GM23338 (cell line): ENCODE data around the gene CST1. TPM values are rescaled to one million over a fixed set of nuclear protein-coding genes. Genes with fewer than 3 reads are reported as not detected.

ENCODE experiments used
- ATAC-seq: fragments of 200-7000 bp; cut with Tn5 transposase; 3 replicates; pipeline ENCODE4 v1.9.1; 2020
- DNase-seq: peaks from one replicate; pipeline ENCODE4 v3.0.0-alpha.2; 2015; ENCODE audit warnings: low spot score
- H2AFZ ChIP-seq: fragments of 200-600 bp; sonication (generic); 2 replicates; pipeline ENCODE4 v1.8.0; 2016; ENCODE audit warnings: antibody characterized with exemption, mild to moderate bottlenecking, moderate library complexity
- H3F3A ChIP-seq: fragments of 200-600 bp; sonication (generic); replicated peaks from 2 replicates; pipeline ENCODE4 v1.8.0; 2017; ENCODE audit warnings: antibody characterized with exemption, mixed run types, low read depth
- H3K27ac ChIP-seq: fragments of 200-600 bp; sonication (generic); 2 replicates; pipeline ENCODE4 v1.6.1; 2016; ENCODE audit warnings: low read depth
- H3K27me3 ChIP-seq: fragments of 200-600 bp; sonication (generic); 2 replicates; pipeline ENCODE4 v1.8.0; 2016; ENCODE audit warnings: mild to moderate bottlenecking, mixed run types, moderate library complexity; ENCODE audit not compliant: insufficient read depth
- H3K36me3 ChIP-seq: fragments of 200-600 bp; sonication (generic); 2 replicates; pipeline ENCODE4 v1.8.0; 2016; ENCODE audit warnings: mild to moderate bottlenecking; ENCODE audit not compliant: insufficient read depth
- H3K4me1 ChIP-seq: fragments of 200-600 bp; sonication (generic); 2 replicates; pipeline ENCODE4 v1.8.0; 2016; ENCODE audit warnings: mild to moderate bottlenecking, moderate library complexity; ENCODE audit not compliant: insufficient read depth
- H3K4me2 ChIP-seq: fragments of 200-600 bp; sonication (generic); 2 replicates; pipeline ENCODE4 v1.7.1; 2017; ENCODE audit warnings: mixed run types
- H3K4me3 ChIP-seq: fragments of 200-600 bp; sonication (generic); 2 replicates; pipeline ENCODE4 v1.6.1; 2016; ENCODE audit warnings: mixed run types
- H3K79me2 ChIP-seq: fragments of 200-600 bp; sonication (generic); replicated peaks from 2 replicates; pipeline ENCODE4 v1.8.0; 2017; ENCODE audit warnings: mild to moderate bottlenecking; ENCODE audit not compliant: insufficient read depth
- H3K9me2 ChIP-seq: fragments of 200-600 bp; sonication (generic); 2 replicates; pipeline ENCODE4 v1.8.0; 2017; ENCODE audit not compliant: insufficient read depth
- H4K20me1 ChIP-seq: fragments of 200-600 bp; sonication (generic); replicated peaks from 2 replicates; pipeline ENCODE4 v1.8.0; 2017; ENCODE audit warnings: mild to moderate bottlenecking; ENCODE audit not compliant: insufficient read depth
- H3K27ac Mint-ChIP-seq: 2 replicates; pipeline ENCODE4 v1.8.0; 2020; ENCODE audit warnings: inconsistent platforms, mild to moderate bottlenecking, moderate library complexity, mixed read lengths
- H3K27me3 Mint-ChIP-seq: 3 replicates; pipeline ENCODE4 v1.8.0; 2022; ENCODE audit warnings: low read depth, mild to moderate bottlenecking, moderate library complexity, mixed read lengths, inconsistent platforms; ENCODE audit not compliant: insufficient read depth, poor library complexity
- H3K36me3 Mint-ChIP-seq: 3 replicates; pipeline ENCODE4 v1.8.0; 2021; ENCODE audit warnings: low read depth, mild to moderate bottlenecking, inconsistent platforms, moderate library complexity, mixed read lengths
- H3K4me1 Mint-ChIP-seq: 3 replicates; pipeline ENCODE4 v1.8.0; 2020; ENCODE audit warnings: mild to moderate bottlenecking, inconsistent platforms, mixed read lengths
- H3K4me3 Mint-ChIP-seq: 3 replicates; pipeline ENCODE4 v1.8.0; 2021; ENCODE audit warnings: moderate library complexity, mild to moderate bottlenecking, inconsistent platforms, mixed read lengths
- H3K9me3 Mint-ChIP-seq: 3 replicates; pipeline ENCODE4 v1.8.0; 2020; ENCODE audit warnings: moderate library complexity, mild to moderate bottlenecking, inconsistent platforms, mixed read lengths
- CREB1 ChIP-seq: fragments of 250-450 bp; sonication (Bioruptor Pico); IDR thresholded peaks from 2 replicates; pipeline ENCODE4 v1.5.0; 2020; ENCODE audit warnings: low read depth, mild to moderate bottlenecking, moderate library complexity
- EZH2 ChIP-seq: fragments of 200-600 bp; sonication (generic); IDR thresholded peaks from one replicate; pipeline ENCODE4 v1.8.0; 2017; ENCODE audit warnings: antibody characterized with exemption, mild to moderate bottlenecking, low read depth; ENCODE audit not compliant: unreplicated experiment
- EZH2phosphoT487 ChIP-seq: fragments of 200-600 bp; sonication (generic); IDR thresholded peaks from one replicate; pipeline ENCODE4 v1.8.1; 2018; ENCODE audit warnings: antibody characterized with exemption; ENCODE audit not compliant: unreplicated experiment
- JUNB ChIP-seq: IDR thresholded peaks from one replicate; pipeline ENCODE4 v1.6.1; 2016; ENCODE audit warnings: antibody characterized with exemption; ENCODE audit not compliant: unreplicated experiment
- ZNF114 ChIP-seq: fragments of 250-450 bp; sonication (Bioruptor Pico); IDR thresholded peaks from 2 replicates; pipeline ENCODE4 v1.5.0; 2020; ENCODE audit warnings: mild to moderate bottlenecking, moderate library complexity
- polyA plus RNA-seq: library from polyadenylated mRNA; unstranded; fragments of >200 nt; fragmentation: Nextera tagmentation; extraction: Ambion mirVana; gene quantifications from 2 replicates; pipeline ENCODE4 v1.2.1, GENCODE V29; 2016
- total RNA-seq: library from RNA; depleted of rRNA; stranded (reverse); fragments of >200 nt; shearing (Covaris generic); gene quantifications from 2 replicates; pipeline ENCODE4 v1.2.3, GENCODE V29; 2014
- TF ChIP-seq, protein P1 (sequence below): IDR thresholded peaks from 2 replicates; pipeline ENCODE4 v1.6.1; 2016; ENCODE audit warnings: antibody characterized with exemption
- TF ChIP-seq, protein P2 (sequence below): IDR thresholded peaks from one replicate; pipeline ENCODE4 v1.6.1; 2018; ENCODE audit warnings: antibody characterized with exemption; ENCODE audit not compliant: unreplicated experiment
- TF ChIP-seq, protein P3 (sequence below), 2 experiments: fragments of 200-600 bp in 1 of 2; sonication (generic) in 1 of 2; conservative IDR thresholded peaks; 2 replicates each; pipeline versions ENCODE4 v1.5.1 to v1.6.1; 2016 to 2017; ENCODE audit warnings: antibody characterized with exemption in 2 of 2, low read depth in 2 of 2, mild to moderate bottlenecking in 2 of 2, moderate library complexity in 1 of 2
- TF ChIP-seq, protein P4 (sequence below): fragments of 250-450 bp; sonication (Bioruptor Pico); IDR thresholded peaks from 2 replicates; pipeline ENCODE4 v1.5.0; 2020; ENCODE audit warnings: mild to moderate bottlenecking, moderate library complexity

CST1 gene
- total and polyA plus RNA-seq, 2 experiments from 2014 or later, result 1.8 to 4.9 TPM

DNA sequence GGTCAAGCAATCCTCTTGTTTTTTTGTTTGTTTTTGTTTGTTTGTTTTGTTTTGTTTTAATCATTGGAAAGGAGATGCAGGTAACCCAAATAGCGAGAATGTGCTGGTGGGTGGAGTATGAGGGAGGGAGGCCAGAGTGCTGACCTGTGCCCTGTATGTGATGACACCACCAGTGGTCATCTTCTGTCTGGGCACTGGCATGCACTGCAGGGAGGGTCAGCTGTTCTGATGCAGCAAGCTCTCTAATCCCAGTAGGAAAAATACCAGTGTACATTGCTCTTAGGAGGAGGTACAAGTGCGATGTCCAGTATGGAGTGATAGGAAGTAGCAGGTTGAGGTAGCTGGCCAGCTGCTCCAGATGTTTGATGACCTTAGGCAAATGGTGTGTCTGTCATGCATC, 2.9 kb upstream of the CST1 start:
- no peaks in the 10 kb centered on the region for H3F3A ChIP-seq
- no peaks in the 10 kb centered on the region; the same call in 2 of the 3 replicates for H3K36me3 Mint-ChIP-seq
- H3K4me1 Mint-ChIP-seq, result peaks cover 53% of the 10 kb centered on the region
- no peaks in the 10 kb centered on the region for H3K9me2 ChIP-seq
- H3K4me1 ChIP-seq, result peaks cover 22% of the 10 kb centered on the region
- ATAC-seq (no peak), DNase-seq (no peak)
- no peak overlapping the region for H3K27ac Mint-ChIP-seq
- H4K20me1 ChIP-seq, result no peaks in the 10 kb centered on the region
- no peaks in the 10 kb centered on the region; the same call in 2 of the 3 replicates for H3K9me3 Mint-ChIP-seq
- H2AFZ ChIP-seq, result no peak overlapping the region
- no peak overlapping the region for H3K4me3 Mint-ChIP-seq
- peaks cover 69% of the 10 kb centered on the region for H3K27me3 ChIP-seq
- no peak for TF ChIP-seq ZNF114 (CRISPR knock-in tag)
- TF ChIP-seq EZH2phosphoT487, result no peak
- TF ChIP-seq, protein P1, sequence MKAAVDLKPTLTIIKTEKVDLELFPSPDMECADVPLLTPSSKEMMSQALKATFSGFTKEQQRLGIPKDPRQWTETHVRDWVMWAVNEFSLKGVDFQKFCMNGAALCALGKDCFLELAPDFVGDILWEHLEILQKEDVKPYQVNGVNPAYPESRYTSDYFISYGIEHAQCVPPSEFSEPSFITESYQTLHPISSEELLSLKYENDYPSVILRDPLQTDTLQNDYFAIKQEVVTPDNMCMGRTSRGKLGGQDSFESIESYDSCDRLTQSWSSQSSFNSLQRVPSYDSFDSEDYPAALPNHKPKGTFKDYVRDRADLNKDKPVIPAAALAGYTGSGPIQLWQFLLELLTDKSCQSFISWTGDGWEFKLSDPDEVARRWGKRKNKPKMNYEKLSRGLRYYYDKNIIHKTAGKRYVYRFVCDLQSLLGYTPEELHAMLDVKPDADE, result no peak
- TF ChIP-seq JUNB, result no peak
- no peak overlapping the region for H3K4me2 ChIP-seq
- no peak overlapping the region for H3K4me3 ChIP-seq
- no peaks in the 10 kb centered on the region for H3K79me2 ChIP-seq
- no peak overlapping the region for H3K27ac ChIP-seq
- H3K36me3 ChIP-seq, result no peaks in the 10 kb centered on the region
- peaks cover 70% of the 10 kb centered on the region for H3K27me3 Mint-ChIP-seq

DNA sequence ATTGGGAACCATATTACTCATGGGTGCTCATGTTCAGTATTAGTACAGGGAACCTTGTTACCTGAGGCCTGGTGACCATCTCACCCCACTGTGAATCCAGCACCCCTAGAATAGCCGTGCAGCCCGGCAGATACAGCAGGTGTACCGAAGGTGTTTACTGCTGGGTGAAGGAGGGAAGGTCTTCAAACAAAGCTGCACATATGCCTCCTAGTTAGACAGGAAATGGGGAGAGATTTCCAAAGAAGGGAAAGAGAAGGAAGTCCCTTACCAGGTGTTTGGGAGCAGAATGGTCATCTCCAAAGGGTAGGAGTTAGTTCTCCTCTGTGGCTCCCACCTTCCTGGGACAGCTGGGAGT, 2.4 kb upstream of the CST1 start:
- Mint-ChIP-seq H3K36me3 (no peaks in the 10 kb centered on the region; the same call in 2 of the 3 replicates), H3K27me3 (peaks cover 66% of the 10 kb centered on the region)
- H3K9me2 ChIP-seq, result no peaks in the 10 kb centered on the region
- TF ChIP-seq CREB1 (CRISPR knock-in tag), result no peak
- no peak for TF ChIP-seq EZH2
- TF ChIP-seq, protein P2, sequence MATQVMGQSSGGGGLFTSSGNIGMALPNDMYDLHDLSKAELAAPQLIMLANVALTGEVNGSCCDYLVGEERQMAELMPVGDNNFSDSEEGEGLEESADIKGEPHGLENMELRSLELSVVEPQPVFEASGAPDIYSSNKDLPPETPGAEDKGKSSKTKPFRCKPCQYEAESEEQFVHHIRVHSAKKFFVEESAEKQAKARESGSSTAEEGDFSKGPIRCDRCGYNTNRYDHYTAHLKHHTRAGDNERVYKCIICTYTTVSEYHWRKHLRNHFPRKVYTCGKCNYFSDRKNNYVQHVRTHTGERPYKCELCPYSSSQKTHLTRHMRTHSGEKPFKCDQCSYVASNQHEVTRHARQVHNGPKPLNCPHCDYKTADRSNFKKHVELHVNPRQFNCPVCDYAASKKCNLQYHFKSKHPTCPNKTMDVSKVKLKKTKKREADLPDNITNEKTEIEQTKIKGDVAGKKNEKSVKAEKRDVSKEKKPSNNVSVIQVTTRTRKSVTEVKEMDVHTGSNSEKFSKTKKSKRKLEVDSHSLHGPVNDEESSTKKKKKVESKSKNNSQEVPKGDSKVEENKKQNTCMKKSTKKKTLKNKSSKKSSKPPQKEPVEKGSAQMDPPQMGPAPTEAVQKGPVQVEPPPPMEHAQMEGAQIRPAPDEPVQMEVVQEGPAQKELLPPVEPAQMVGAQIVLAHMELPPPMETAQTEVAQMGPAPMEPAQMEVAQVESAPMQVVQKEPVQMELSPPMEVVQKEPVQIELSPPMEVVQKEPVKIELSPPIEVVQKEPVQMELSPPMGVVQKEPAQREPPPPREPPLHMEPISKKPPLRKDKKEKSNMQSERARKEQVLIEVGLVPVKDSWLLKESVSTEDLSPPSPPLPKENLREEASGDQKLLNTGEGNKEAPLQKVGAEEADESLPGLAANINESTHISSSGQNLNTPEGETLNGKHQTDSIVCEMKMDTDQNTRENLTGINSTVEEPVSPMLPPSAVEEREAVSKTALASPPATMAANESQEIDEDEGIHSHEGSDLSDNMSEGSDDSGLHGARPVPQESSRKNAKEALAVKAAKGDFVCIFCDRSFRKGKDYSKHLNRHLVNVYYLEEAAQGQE, result no peak
- no peak for TF ChIP-seq ZNF114 (CRISPR knock-in tag)
- TF ChIP-seq JUNB, result no peak
- TF ChIP-seq, protein P3, sequence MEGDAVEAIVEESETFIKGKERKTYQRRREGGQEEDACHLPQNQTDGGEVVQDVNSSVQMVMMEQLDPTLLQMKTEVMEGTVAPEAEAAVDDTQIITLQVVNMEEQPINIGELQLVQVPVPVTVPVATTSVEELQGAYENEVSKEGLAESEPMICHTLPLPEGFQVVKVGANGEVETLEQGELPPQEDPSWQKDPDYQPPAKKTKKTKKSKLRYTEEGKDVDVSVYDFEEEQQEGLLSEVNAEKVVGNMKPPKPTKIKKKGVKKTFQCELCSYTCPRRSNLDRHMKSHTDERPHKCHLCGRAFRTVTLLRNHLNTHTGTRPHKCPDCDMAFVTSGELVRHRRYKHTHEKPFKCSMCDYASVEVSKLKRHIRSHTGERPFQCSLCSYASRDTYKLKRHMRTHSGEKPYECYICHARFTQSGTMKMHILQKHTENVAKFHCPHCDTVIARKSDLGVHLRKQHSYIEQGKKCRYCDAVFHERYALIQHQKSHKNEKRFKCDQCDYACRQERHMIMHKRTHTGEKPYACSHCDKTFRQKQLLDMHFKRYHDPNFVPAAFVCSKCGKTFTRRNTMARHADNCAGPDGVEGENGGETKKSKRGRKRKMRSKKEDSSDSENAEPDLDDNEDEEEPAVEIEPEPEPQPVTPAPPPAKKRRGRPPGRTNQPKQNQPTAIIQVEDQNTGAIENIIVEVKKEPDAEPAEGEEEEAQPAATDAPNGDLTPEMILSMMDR (conservative IDR thresholded peaks at IDR 0.05; ENCODE audit: low read depth in 2 of 2), result no peak
- TF ChIP-seq, protein P4, sequence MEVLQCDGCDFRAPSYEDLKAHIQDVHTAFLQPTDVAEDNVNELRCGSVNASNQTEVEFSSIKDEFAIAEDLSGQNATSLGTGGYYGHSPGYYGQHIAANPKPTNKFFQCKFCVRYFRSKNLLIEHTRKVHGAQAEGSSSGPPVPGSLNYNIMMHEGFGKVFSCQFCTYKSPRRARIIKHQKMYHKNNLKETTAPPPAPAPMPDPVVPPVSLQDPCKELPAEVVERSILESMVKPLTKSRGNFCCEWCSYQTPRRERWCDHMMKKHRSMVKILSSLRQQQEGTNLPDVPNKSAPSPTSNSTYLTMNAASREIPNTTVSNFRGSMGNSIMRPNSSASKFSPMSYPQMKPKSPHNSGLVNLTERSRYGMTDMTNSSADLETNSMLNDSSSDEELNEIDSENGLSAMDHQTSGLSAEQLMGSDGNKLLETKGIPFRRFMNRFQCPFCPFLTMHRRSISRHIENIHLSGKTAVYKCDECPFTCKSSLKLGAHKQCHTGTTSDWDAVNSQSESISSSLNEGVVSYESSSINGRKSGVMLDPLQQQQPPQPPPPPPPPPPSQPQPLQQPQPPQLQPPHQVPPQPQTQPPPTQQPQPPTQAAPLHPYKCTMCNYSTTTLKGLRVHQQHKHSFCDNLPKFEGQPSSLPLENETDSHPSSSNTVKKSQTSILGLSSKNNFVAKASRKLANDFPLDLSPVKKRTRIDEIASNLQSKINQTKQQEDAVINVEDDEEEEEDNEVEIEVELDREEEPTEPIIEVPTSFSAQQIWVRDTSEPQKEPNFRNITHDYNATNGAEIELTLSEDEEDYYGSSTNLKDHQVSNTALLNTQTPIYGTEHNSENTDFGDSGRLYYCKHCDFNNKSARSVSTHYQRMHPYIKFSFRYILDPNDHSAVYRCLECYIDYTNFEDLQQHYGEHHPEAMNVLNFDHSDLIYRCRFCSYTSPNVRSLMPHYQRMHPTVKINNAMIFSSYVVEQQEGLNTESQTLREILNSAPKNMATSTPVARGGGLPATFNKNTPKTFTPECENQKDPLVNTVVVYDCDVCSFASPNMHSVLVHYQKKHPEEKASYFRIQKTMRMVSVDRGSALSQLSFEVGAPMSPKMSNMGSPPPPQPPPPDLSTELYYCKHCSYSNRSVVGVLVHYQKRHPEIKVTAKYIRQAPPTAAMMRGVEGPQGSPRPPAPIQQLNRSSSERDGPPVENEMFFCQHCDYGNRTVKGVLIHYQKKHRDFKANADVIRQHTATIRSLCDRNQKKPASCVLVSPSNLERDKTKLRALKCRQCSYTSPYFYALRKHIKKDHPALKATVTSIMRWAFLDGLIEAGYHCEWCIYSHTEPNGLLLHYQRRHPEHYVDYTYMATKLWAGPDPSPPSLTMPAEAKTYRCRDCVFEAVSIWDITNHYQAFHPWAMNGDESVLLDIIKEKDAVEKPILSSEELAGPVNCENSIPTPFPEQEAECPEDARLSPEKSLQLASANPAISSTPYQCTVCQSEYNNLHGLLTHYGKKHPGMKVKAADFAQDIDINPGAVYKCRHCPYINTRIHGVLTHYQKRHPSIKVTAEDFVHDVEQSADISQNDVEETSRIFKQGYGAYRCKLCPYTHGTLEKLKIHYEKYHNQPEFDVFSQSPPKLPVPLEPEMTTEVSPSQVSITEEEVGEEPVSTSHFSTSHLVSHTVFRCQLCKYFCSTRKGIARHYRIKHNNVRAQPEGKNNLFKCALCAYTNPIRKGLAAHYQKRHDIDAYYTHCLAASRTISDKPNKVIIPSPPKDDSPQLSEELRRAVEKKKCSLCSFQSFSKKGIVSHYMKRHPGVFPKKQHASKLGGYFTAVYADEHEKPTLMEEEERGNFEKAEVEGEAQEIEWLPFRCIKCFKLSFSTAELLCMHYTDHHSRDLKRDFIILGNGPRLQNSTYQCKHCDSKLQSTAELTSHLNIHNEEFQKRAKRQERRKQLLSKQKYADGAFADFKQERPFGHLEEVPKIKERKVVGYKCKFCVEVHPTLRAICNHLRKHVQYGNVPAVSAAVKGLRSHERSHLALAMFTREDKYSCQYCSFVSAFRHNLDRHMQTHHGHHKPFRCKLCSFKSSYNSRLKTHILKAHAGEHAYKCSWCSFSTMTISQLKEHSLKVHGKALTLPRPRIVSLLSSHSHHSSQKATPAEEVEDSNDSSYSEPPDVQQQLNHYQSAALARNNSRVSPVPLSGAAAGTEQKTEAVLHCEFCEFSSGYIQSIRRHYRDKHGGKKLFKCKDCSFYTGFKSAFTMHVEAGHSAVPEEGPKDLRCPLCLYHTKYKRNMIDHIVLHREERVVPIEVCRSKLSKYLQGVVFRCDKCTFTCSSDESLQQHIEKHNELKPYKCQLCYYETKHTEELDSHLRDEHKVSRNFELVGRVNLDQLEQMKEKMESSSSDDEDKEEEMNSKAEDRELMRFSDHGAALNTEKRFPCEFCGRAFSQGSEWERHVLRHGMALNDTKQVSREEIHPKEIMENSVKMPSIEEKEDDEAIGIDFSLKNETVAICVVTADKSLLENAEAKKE (CRISPR knock-in tag), result no peak

More for the DNA sequence above, 2.4 kb upstream of the CST1 start:
- H3K27ac ChIP-seq, result no peak overlapping the region
- Mint-ChIP-seq H3K4me3 (no peak overlapping the region), H3K9me3 (no peaks in the 10 kb centered on the region), H3K4me1 (peaks cover 50% of the 10 kb centered on the region), H3K27ac (no peak overlapping the region)
- no peaks in the 10 kb centered on the region for H4K20me1 ChIP-seq
- H3K4me2 ChIP-seq, result no peak overlapping the region
- no peaks in the 10 kb centered on the region for H3K79me2 ChIP-seq
- H3K4me3 ChIP-seq, result no peak overlapping the region
- no peaks in the 10 kb centered on the region for H3K36me3 ChIP-seq
- ATAC-seq (no peak), DNase-seq (no peak)
- no peak overlapping the region for H2AFZ ChIP-seq
- H3K4me1 ChIP-seq, result peaks cover 22% of the 10 kb centered on the region
- H3K27me3 ChIP-seq, result peaks cover 65% of the 10 kb centered on the region
- H3F3A ChIP-seq, result no peaks in the 10 kb centered on the region
